HG03139 (cell line): ENCODE data around the gene SEZ6.
"Not testable (repeated sequence)": the region's sequence is repeated elsewhere in the genome, so short reads cannot be mapped to it uniquely, and the experiment has no call there.

Experiments used
- ATAC-seq: cut with Tn5 transposase; IDR thresholded peaks from one replicate; pipeline ENCODE4 v1.9.1; 2021; ENCODE audit not compliant: unreplicated experiment

The SEZ6 gene

DNA sequence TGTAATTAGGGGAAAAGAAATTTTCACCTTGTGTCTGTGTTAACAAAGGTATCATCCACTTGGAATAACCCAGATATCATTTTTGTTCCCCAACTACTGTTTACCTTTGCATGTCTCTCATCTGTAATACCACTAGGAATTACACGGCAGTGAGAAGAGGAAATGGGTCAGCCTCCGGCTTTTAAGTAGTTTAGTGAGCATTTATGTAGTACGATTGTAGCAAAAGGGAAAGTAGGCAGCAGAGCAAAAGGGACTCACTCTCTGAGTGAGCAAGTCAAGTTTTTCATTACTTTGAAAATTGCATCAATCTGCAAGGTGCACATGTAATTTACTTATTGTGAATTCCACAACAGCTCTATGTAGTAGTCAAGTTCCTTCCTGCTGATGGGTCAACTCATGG is 65.7 kb downstream of the SEZ6 start:
- ATAC-seq, result no peak

DNA sequence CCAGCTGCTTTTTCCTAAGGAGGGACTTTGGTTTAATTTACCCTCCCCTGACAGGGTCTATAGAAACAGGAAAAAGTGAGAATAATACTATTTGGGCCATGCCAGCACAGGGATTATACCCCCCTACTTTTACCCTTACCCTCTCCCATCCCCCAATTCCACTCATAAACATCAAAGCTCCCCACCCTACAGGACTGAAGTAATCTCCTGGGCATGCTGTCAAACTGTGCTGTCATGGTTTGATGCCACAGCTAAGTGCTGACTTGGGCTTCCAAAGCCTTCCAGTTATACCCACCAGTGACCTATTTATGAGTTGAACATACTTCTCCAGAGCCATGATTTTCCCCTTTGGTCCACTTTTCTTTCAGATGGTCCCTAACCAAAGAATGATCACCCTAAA is 67.3 kb downstream of the SEZ6 start:
- ATAC-seq, result no peak

DNA sequence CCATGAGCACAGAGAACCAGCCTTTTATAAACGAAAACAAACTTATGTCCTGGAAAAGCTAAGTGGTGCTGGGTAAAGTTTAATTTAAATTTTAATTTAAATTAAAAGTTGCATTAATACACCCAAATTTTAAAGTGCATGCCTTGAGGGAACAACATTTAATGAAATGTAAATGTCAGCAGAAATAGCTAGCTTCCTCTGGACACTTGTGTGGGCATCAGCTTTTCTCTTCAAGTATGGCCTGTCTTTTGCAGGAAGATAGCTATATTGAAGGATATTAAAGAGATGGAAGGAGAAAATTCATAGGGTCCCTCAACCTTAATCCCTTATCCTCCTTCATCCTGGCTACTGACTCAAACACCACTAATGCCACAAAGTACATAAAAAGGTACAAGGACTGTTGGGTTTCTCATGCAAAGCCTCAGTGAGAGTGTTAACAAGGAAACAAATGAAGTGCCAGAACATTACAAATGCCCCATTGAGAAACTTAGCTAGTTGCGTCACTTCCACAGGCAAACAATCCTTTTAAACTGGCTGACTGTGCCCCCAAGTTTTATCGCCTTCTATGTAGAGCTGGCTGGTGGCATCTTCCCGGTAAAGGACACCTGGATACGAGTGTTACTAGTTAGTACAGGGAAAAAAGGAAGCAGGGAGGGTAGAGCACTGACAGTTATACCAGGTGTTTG is 68.6 kb downstream of the SEZ6 start:
- no peak for ATAC-seq

- no peak for ATAC-seq
Measured at GRCh38 chr17:28935744-28936460, 69.9 kb downstream of the SEZ6 start.

- ATAC-seq, result not testable (repeated sequence)
Measured at GRCh38 chr17:28934508-28934907, 71.3 kb downstream of the SEZ6 start.

DNA sequence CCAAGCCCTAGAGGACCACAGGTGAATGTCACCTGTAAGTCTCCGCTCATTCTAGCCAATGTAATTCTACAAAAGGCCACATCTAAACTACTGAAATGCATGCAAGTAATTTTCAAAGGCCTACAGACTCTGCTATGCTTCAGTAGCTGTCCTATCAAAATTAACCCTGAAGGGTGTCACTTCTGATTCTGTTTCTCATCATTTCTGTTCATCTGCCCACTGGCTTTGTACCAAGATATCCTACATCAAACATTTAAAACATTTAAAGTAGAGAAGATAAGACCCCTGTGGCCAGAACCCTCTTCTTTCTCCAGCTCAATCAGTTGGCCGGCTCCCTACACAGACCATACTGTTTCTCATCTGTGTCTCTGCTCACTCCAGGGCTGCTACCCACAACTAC is 76.0 kb downstream of the SEZ6 start:
- ATAC-seq, result no peak

- no peak for ATAC-seq
Measured at GRCh38 chr17:28928061-28928460, 77.8 kb downstream of the SEZ6 start.

GRCh38 chr17:28926786-28927185 is 79.0 kb downstream of the SEZ6 start:
- ATAC-seq, result no peak

DNA sequence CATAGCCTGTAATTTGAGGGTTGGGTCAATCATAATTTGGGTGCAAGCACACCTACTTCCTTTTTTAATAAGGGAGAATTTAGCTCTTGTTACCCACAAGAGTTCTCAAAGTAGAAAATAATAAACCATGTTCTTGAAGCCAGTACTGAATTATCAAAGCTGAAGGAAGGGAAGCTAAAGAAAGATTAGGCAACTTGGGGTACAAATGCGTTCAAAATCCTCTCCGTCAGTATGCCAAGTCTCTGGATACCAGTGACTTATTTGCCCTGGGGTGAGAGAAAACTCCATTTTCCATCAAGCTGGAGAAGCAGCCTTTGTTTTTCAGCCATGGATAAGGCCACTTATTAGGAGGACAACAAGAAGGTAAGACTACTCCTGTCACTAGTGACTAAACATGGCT is 79.5 kb downstream of the SEZ6 start:
- no peak for ATAC-seq

- ATAC-seq, result no peak
Measured at GRCh38 chr17:28925912-28926365, 79.9 kb downstream of the SEZ6 start.

GRCh38 chr17:28920201-28920600 is 85.6 kb downstream of the SEZ6 start:
- no peak for ATAC-seq

GRCh38 chr17:28918295-28918694 is 87.5 kb downstream of the SEZ6 start:
- ATAC-seq, result no peak

DNA sequence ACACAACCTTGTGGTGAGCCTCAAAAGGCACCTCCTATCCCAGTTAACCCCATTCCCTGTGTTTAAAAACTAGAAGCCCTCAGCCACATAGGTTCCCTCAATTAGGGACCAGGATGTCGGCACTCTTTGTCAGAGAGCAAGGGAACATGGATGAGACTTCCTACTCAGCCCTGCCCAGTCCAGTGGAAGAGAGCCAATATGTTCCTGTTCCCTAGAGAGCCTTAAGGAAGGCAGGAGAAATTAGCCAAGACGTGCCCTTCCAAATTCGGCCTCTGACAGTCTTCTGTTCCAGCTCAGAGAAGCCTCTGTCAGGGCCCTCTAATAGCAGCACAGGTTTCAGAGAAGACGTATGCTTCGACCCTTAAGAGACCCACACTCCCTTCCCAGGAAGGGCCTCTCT is 88.4 kb downstream of the SEZ6 start:
- no peak for ATAC-seq

GRCh38 chr17:28917029-28917428 is 88.8 kb downstream of the SEZ6 start:
- ATAC-seq, result no peak

GRCh38 chr17:28916302-28916934 is 89.4 kb downstream of the SEZ6 start:
- no peak for ATAC-seq

DNA sequence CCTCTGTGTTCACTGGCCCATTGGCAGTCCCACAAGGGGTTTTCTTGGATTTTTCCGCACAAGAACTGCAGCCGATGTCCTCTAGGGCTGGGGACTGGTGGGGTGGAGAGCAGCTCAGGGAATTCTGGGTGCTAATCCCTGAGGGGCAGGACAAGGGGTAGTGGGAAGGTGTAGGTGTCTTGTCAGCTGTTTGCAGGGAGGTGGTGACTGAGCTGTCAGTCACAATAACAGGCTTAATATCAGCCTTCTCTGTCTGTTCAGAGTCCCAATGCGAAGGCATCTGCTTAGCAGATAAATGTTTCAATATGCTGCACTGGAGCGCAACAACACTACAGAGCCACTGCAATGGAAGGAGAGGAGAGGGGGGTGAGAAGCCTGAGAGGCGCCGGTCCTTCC is 92.9 kb downstream of the SEZ6 start:
- no peak for ATAC-seq

GRCh38 chr17:28912281-28912937 is 93.4 kb downstream of the SEZ6 start:
- ATAC-seq, result no peak

GRCh38 chr17:28911411-28912045 is 94.3 kb downstream of the SEZ6 start:
- ATAC-seq, result no peak

DNA sequence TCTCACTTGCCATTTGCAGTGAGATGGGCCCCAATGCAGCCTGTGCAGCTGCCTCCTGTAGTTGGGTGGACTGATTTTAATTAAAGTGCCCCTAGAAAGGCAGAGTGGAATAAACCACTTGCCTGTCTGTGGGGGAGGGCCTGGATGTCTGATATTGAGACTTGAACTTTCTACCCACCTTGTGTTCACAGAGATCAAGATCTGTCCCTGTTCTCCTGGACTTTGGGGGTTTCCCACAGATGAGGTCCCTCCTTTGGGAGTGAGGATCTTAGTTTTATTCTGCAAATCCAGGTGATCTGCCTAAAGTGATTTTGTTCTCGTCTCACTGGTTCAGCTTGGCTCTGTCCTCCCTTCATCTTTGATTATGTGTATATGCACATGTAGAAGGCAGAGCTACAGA is 95.3 kb downstream of the SEZ6 start:
- ATAC-seq, result no peak

DNA sequence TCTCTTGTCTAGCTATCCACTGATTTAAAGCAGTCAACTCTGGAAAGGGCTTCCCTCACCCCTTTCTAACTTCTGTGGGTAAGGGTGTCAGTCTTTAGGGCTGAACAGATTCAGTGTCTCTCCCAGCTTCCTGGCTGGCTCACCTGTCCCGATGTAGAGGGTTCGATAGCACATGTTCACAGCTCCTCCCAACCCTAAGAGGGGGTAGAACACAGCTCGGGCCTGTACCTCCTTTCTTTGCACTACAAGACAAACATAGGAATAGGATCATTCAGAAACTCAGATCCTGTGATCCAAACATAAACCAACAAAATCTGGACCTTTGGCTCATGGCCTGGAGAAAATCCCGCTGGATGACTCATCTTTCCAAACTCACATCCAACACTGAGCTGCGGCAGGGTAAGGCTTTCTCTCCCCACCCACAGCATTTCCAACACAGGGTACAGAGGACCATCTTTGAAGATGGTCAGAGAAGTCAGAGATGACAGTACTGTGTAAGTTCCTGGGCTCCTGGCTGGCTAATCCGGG is 97.1 kb downstream of the SEZ6 start:
- no peak for ATAC-seq
